Upper lobe of left lung (tissue), 4 donors: Measurements from ENCODE around the gene KIAA1217.

Experiments used
- EP300 ChIP-seq, 4 donors: sonication (generic); formaldehyde crosslinking; IDR thresholded peaks; one replicate each; pipeline ENCODE4 v1.5.1; 2017; ENCODE audit warnings: antibody characterized with exemption in 4 of 4, control low read depth in 2 of 4
- POLR2A ChIP-seq, 4 donors: fragments of 450-650 bp; IDR thresholded peaks; one replicate each; pipeline ENCODE4 v1.5.1; 2016 to 2017; ENCODE audit warnings: antibody characterized with exemption in 4 of 4, mild to moderate bottlenecking in 2 of 4
- POLR2AphosphoS5 ChIP-seq, 2 donors: sonication (generic); formaldehyde crosslinking; IDR thresholded peaks; one replicate each; pipeline ENCODE4 v1.5.1; 2017; ENCODE audit warnings: antibody characterized with exemption in 2 of 2
- TF ChIP-seq, protein P1 (sequence below), 6 experiments: fragments of 450-650 bp in 4 of 6; fragments of 200-600 bp in 2 of 6; sonication (generic) in 2 of 6; IDR thresholded peaks; one replicate each; pipeline ENCODE4 v1.5.1; 2016 to 2019; ENCODE audit warnings: antibody characterized with exemption in 6 of 6

DNA sequence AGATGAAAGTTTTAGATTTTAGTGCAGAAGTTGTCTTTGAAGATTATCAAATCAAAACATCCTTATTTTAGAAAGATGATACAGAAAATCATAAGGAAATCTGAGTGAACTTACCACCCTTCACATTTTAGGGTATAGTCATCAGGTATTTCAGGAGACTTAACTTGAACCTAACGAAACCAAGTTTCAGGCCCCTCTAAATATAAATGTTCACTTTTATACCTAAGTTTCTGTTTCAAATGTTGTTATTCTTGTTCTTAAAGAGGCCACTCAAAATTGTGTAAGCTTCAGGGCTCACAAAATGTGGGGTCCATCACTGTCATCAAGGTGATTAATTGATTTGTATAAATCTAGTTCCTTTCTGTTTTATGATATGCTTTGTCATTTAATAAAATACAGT, 216.2 kb downstream of the KIAA1217 start:
- TF ChIP-seq, protein P1, sequence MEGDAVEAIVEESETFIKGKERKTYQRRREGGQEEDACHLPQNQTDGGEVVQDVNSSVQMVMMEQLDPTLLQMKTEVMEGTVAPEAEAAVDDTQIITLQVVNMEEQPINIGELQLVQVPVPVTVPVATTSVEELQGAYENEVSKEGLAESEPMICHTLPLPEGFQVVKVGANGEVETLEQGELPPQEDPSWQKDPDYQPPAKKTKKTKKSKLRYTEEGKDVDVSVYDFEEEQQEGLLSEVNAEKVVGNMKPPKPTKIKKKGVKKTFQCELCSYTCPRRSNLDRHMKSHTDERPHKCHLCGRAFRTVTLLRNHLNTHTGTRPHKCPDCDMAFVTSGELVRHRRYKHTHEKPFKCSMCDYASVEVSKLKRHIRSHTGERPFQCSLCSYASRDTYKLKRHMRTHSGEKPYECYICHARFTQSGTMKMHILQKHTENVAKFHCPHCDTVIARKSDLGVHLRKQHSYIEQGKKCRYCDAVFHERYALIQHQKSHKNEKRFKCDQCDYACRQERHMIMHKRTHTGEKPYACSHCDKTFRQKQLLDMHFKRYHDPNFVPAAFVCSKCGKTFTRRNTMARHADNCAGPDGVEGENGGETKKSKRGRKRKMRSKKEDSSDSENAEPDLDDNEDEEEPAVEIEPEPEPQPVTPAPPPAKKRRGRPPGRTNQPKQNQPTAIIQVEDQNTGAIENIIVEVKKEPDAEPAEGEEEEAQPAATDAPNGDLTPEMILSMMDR (IDR thresholded peaks at IDR 0.05), result no peak
- TF ChIP-seq POLR2A (IDR thresholded peaks at IDR 0.05), result no peak
- no peak for TF ChIP-seq POLR2AphosphoS5 (IDR thresholded peaks at IDR 0.05)
- TF ChIP-seq EP300 (IDR thresholded peaks at IDR 0.05), result no peak
